H9 (cell line): ENCODE results near the gene ARHGAP22. TPM values are rescaled to one million over a fixed set of nuclear protein-coding genes. Genes with fewer than 3 reads are reported as not detected.

Source experiments
- DNase-seq: peaks from one replicate; pipeline ENCODE4 v3.0.0-alpha.2; 2017
- H2AFZ ChIP-seq: one replicate; pipeline ENCODE4 v1.6.1; 2013; ENCODE audit warnings: mild to moderate bottlenecking, low read length, control low read depth, moderate library complexity
- H2AK5ac ChIP-seq: 2 replicates; pipeline ENCODE4 v1.6.1; 2013; ENCODE audit warnings: low read length, control low read depth, mixed read lengths; ENCODE audit not compliant: insufficient read length
- H2BK120ac ChIP-seq: one replicate; pipeline ENCODE4 v1.6.1; 2013; ENCODE audit warnings: low read depth, mild to moderate bottlenecking, low read length, control low read depth, inconsistent platforms; ENCODE audit not compliant: poor library complexity, severe bottlenecking
- H2BK12ac ChIP-seq: 2 replicates; pipeline ENCODE4 v1.6.1; 2013; ENCODE audit warnings: low read length, control low read depth, mixed read lengths, low read depth; ENCODE audit not compliant: insufficient read length
- H2BK15ac ChIP-seq: 2 replicates; pipeline ENCODE4 v1.6.1; 2013; ENCODE audit warnings: low read depth, low read length, control low read depth
- H2BK20ac ChIP-seq: one replicate; pipeline ENCODE4 v1.6.1; 2013; ENCODE audit warnings: low read depth, mild to moderate bottlenecking, low read length, control low read depth, inconsistent platforms; ENCODE audit not compliant: poor library complexity, severe bottlenecking
- H2BK5ac ChIP-seq: 2 replicates; pipeline ENCODE4 v1.6.1; 2013; ENCODE audit warnings: low read length, control low read depth, mixed read lengths; ENCODE audit not compliant: insufficient read length
- H3K14ac ChIP-seq: 2 replicates; pipeline ENCODE4 v1.6.1; 2013; ENCODE audit warnings: low read length, control low read depth; ENCODE audit not compliant: insufficient read depth
- H3K18ac ChIP-seq: 2 replicates; pipeline ENCODE4 v1.6.1; 2013; ENCODE audit warnings: low read depth, mild to moderate bottlenecking, mixed read lengths, low read length, control low read depth; ENCODE audit not compliant: insufficient read length
- H3K23ac ChIP-seq: 2 replicates; pipeline ENCODE4 v1.6.1; 2013; ENCODE audit warnings: low read length, control low read depth, mixed read lengths, low read depth; ENCODE audit not compliant: insufficient read length
- H3K23me2 ChIP-seq: 2 replicates; pipeline ENCODE4 v1.6.1; 2013; ENCODE audit warnings: low read depth, mild to moderate bottlenecking, mixed read lengths, low read length, control low read depth; ENCODE audit not compliant: insufficient read length, poor library complexity, severe bottlenecking
- H3K27ac ChIP-seq: 2 replicates; pipeline ENCODE4 v1.5.1; 2013; ENCODE audit warnings: low read length, control low read depth, mixed read lengths, low read depth; ENCODE audit not compliant: insufficient read length
- H3K27me3 ChIP-seq: 2 replicates; pipeline ENCODE4 v1.6.1; 2013; ENCODE audit warnings: low read length, control low read depth, inconsistent platforms; ENCODE audit not compliant: insufficient read depth
- H3K4ac ChIP-seq: 2 replicates; pipeline ENCODE4 v1.6.1; 2013; ENCODE audit warnings: low read depth, mild to moderate bottlenecking, control low read depth, inconsistent platforms, low read length, moderate library complexity
- H3K4me1 ChIP-seq: 2 replicates; pipeline ENCODE4 v1.6.1; 2013; ENCODE audit warnings: low read length, control low read depth, inconsistent platforms; ENCODE audit not compliant: insufficient read depth
- H3K4me2 ChIP-seq: 2 replicates; pipeline ENCODE4 v1.6.1; 2013; ENCODE audit warnings: low read length, control low read depth, mixed read lengths; ENCODE audit not compliant: insufficient read length, insufficient read depth
- H3K56ac ChIP-seq: 2 replicates; pipeline ENCODE4 v1.6.1; 2013; ENCODE audit warnings: low read depth, mild to moderate bottlenecking, mixed read lengths, low read length, control low read depth; ENCODE audit not compliant: insufficient read length
- H3K79me1 ChIP-seq: 2 replicates; pipeline ENCODE4 v1.6.1; 2013; ENCODE audit warnings: low read depth, mild to moderate bottlenecking, moderate library complexity, low read length, control low read depth, inconsistent platforms; ENCODE audit not compliant: insufficient read depth, poor library complexity, severe bottlenecking
- H3K79me2 ChIP-seq: 2 replicates; pipeline ENCODE4 v1.6.1; 2013; ENCODE audit warnings: low read length, control low read depth, inconsistent platforms; ENCODE audit not compliant: insufficient read depth
- H3K9ac ChIP-seq: 2 replicates; pipeline ENCODE4 v1.6.1; 2013; ENCODE audit warnings: low read length, control low read depth, mixed read lengths; ENCODE audit not compliant: insufficient read length; ENCODE audit errors: extremely low read depth
- H3K9me3 ChIP-seq: one replicate; pipeline ENCODE4 v1.6.1; 2013; ENCODE audit warnings: low read depth, low read length, inconsistent platforms; ENCODE audit not compliant: control insufficient read depth
- H3T11ph ChIP-seq: one replicate; pipeline ENCODE4 v1.6.1; 2013; ENCODE audit warnings: mild to moderate bottlenecking, low read length, control low read depth, inconsistent platforms
- H4K20me1 ChIP-seq: one replicate; pipeline ENCODE4 v1.6.1; 2013; ENCODE audit not compliant: control insufficient read depth, insufficient read length, insufficient read depth
- H4K5ac ChIP-seq: 2 replicates; pipeline ENCODE4 v1.6.1; 2013; ENCODE audit warnings: low read depth, mild to moderate bottlenecking, mixed read lengths, low read length, control low read depth; ENCODE audit not compliant: insufficient read length
- H4K8ac ChIP-seq: replicated peaks from 2 replicates; pipeline ENCODE4 v1.6.1; 2013; ENCODE audit warnings: low read length, control low read depth, mixed read lengths, low read depth; ENCODE audit not compliant: insufficient read length
- H4K91ac ChIP-seq: 2 replicates; pipeline ENCODE4 v1.6.1; 2013; ENCODE audit warnings: low read depth, mild to moderate bottlenecking, moderate library complexity, mixed read lengths, low read length, control low read depth; ENCODE audit not compliant: insufficient read length
- H3K27ac Mint-ChIP-seq, 3 experiments: 2 replicates in 2 of 3; 3 replicates in 1 of 3; pipeline ENCODE4 v1.8.0; 2020 to 2021; ENCODE audit warnings: mixed read lengths in 3 of 3, mild to moderate bottlenecking in 1 of 3, moderate library complexity in 1 of 3
- H3K27me3 Mint-ChIP-seq: 2 replicates; pipeline ENCODE4 v1.8.0; 2021; ENCODE audit warnings: low read depth, mild to moderate bottlenecking, moderate library complexity, mixed read lengths
- H3K36me3 Mint-ChIP-seq, 3 experiments: 2 replicates in 2 of 3; 3 replicates in 1 of 3; pipeline ENCODE4 v1.8.0; 2020 to 2021; ENCODE audit warnings: low read depth in 3 of 3, mixed read lengths in 3 of 3; ENCODE audit not compliant: insufficient read depth in 1 of 3
- H3K4me1 Mint-ChIP-seq, 2 experiments: 2 replicates each; pipeline ENCODE4 v1.8.0; 2020; ENCODE audit warnings: mixed read lengths in 2 of 2
- H3K4me3 Mint-ChIP-seq, 2 experiments: 2 replicates in 1 of 2; 3 replicates in 1 of 2; pipeline ENCODE4 v1.8.0; 2020 to 2021; ENCODE audit warnings: mild to moderate bottlenecking in 2 of 2, mixed read lengths in 2 of 2, moderate library complexity in 1 of 2
- H3K9me3 Mint-ChIP-seq, 2 experiments: 2 replicates in 1 of 2; 3 replicates in 1 of 2; pipeline ENCODE4 v1.8.0; 2020; ENCODE audit warnings: mild to moderate bottlenecking in 2 of 2, mixed read lengths in 2 of 2, moderate library complexity in 1 of 2
- WGBS: extraction: QIAGEN DNeasy Blood & Tissue Kit; methylation state at CpG from one replicate; pipeline ENCODE4 v1.1.7; 2013; ENCODE audit warnings: missing lambda C conversion rate, low lambda C conversion rate, mixed read lengths; ENCODE audit not compliant: insufficient read length; ENCODE audit errors: extremely low coverage; 5-methylcytosine and 5-hydroxymethylcytosine counted together
- total RNA-seq: library from RNA; stranded (reverse); gene quantifications from 2 replicates; pipeline ENCODE4 v1.2.1, GENCODE V29; 2021
- TF ChIP-seq, protein P1 (sequence below): fragments of 200-600 bp; sonication (generic); conservative IDR thresholded peaks from 3 replicates; pipeline ENCODE4 v1.8.0; 2021; ENCODE audit warnings: antibody characterized with exemption, mild to moderate bottlenecking

Gene ARHGAP22
- total RNA-seq, 1 experiment from 2014 or later = 7.4 TPM

DNA sequence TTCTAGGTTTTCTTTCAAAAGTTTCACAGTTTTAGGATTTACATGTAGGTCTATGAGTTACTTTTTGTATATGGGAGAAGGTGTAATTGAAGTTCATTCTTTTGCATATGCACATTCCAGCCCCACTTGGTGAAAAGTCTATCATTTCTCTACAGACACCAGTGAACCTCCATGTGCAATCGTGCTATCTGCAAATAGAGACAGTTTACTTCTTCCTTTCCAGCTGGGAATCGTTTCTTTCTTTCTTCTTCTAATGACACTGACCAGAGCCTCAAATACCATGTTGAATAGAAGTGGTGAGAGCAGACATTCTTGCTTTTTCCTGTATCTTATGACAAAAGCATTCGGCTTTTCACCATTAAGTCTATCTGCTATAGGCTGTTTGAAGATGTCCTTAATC is 122.7 kb downstream of the ARHGAP22 start:
- Histone ChIP-seq H3K23ac (no peak overlapping the region), H4K8ac (no peak overlapping the region), H4K91ac (no peak overlapping the region), H2BK120ac (no peak overlapping the region), H3K27ac (no peak overlapping the region), H3K27me3 (no peaks in the 10 kb centered on the region), H3T11ph (no peak overlapping the region), H3K4me2 (no peak overlapping the region), H3K4ac (no peak overlapping the region), H3K56ac (no peak overlapping the region), H3K79me2 (no peaks in the 10 kb centered on the region), H4K5ac (no peak overlapping the region), H3K9me3 (no peaks in the 10 kb centered on the region), H3K23me2 (no peaks in the 10 kb centered on the region), H2BK15ac (no peak overlapping the region), H2BK20ac (no peak overlapping the region), H3K79me1 (no peaks in the 10 kb centered on the region), H3K18ac (no peak overlapping the region), H2AFZ (no peak overlapping the region), H2BK12ac (no peak overlapping the region), H2AK5ac (no peak overlapping the region), H3K14ac (no peak overlapping the region), H3K4me1 (no peaks in the 10 kb centered on the region), H4K20me1 (no peaks in the 10 kb centered on the region), H3K9ac (no peak overlapping the region), H2BK5ac (no peak overlapping the region)
- WGBS = no CpG with 5 or more reads among the region's 3 CpGs
- peaks cover 0 to 4% (median 3%) of the 10 kb centered on the region in 3 experiments; a peak in 3 of 7 replicates for H3K36me3 Mint-ChIP-seq
- no peaks in the 10 kb centered on the region for H3K9me3 Mint-ChIP-seq
- peaks cover 10 to 35% of the 10 kb centered on the region in 2 experiments for H3K4me1 Mint-ChIP-seq
- no peak overlapping the region for H3K27ac Mint-ChIP-seq
- no peak overlapping the region for H3K4me3 Mint-ChIP-seq
- TF ChIP-seq, protein P1, sequence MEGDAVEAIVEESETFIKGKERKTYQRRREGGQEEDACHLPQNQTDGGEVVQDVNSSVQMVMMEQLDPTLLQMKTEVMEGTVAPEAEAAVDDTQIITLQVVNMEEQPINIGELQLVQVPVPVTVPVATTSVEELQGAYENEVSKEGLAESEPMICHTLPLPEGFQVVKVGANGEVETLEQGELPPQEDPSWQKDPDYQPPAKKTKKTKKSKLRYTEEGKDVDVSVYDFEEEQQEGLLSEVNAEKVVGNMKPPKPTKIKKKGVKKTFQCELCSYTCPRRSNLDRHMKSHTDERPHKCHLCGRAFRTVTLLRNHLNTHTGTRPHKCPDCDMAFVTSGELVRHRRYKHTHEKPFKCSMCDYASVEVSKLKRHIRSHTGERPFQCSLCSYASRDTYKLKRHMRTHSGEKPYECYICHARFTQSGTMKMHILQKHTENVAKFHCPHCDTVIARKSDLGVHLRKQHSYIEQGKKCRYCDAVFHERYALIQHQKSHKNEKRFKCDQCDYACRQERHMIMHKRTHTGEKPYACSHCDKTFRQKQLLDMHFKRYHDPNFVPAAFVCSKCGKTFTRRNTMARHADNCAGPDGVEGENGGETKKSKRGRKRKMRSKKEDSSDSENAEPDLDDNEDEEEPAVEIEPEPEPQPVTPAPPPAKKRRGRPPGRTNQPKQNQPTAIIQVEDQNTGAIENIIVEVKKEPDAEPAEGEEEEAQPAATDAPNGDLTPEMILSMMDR = no peak
- no peak for DNase-seq
- no peaks in the 10 kb centered on the region; the same call in none of the 2 replicates for H3K27me3 Mint-ChIP-seq
